HepG2 (cell line): Measurements from ENCODE around the gene HBA2. TPM values are rescaled to one million over a fixed set of nuclear protein-coding genes. Genes with fewer than 3 reads are reported as not detected.
"Not testable (repeated sequence)": the region's sequence is repeated elsewhere in the genome, so short reads cannot be mapped to it uniquely, and the experiment has no call there.

Experiments used
- ATAC-seq: fragments of 200-7000 bp; cut with Tn5 transposase; 3 replicates; pipeline ENCODE4 v1.9.1; 2020; ENCODE audit warnings: mild to moderate bottlenecking, moderate library complexity
- BruUV-seq: library from RNA; stranded (reverse); fragments of 400-500 nt; replicated peaks from 2 replicates; lab custom pipeline; 2021; lab: Mats Ljungman, UMichigan
- CTCF ChIA-PET: fragments of 300-600 bp; formaldehyde crosslinking; extraction: SDS; loops from one replicate; lab custom pipeline; 2021; ENCODE audit warnings: low total read pairs, inconsistent platforms, low intra/inter-chr PET ratio; lab: Yijun Ruan, JAX
- POLR2A ChIA-PET: fragments of 350-600 bp; sonication (Branson Sonifier 250); formaldehyde crosslinking; loops from one replicate; lab custom pipeline; 2020; ENCODE audit warnings: antibody characterized with exemption, inconsistent platforms; lab: Yijun Ruan, JAX
- DNase-seq: peaks from one replicate; pipeline ENCODE4 v3.0.0-alpha.2; 2015; ENCODE audit warnings: low spot score
- FAIRE-seq: peaks from 3 replicates; lab custom pipeline; 2011; peaks lifted over from hg19 to GRCh38; lab: Jason Lieb, UNC
- H2AFZ ChIP-seq: one replicate; pipeline ENCODE4 v1.6.1; 2011; ENCODE audit warnings: low read length, inconsistent platforms
- H3K27ac ChIP-seq: fragments of 300-600 bp; 3 replicates; pipeline ENCODE4 v1.8.0; 2011; ENCODE audit warnings: mixed run types, mild to moderate bottlenecking, mixed read lengths, low read length, inconsistent platforms; ENCODE audit not compliant: insufficient read depth; ENCODE audit errors: extremely low read length
- H3K27me3 ChIP-seq, 2 experiments: fragments of 200-600 bp in 1 of 2; 2 replicates in 1 of 2; 3 replicates in 1 of 2; pipeline versions ENCODE4 v1.6.0 to v1.8.0; 2011; ENCODE audit warnings: low read length in 2 of 2, mild to moderate bottlenecking in 2 of 2, moderate library complexity in 2 of 2, inconsistent platforms in 1 of 2; ENCODE audit not compliant: insufficient read depth in 2 of 2, control insufficient read depth in 1 of 2
- H3K36me3 ChIP-seq, 2 experiments: fragments of 200-600 bp in 1 of 2; replicated peaks in 1 of 2; 2 replicates in 1 of 2; 3 replicates in 1 of 2; pipeline versions ENCODE4 v1.5.1 to v1.8.0; 2011; ENCODE audit warnings: low read length in 2 of 2, inconsistent platforms in 1 of 2; ENCODE audit not compliant: insufficient read depth in 2 of 2, control insufficient read depth in 1 of 2
- H3K4me1 ChIP-seq: 2 replicates; pipeline ENCODE4 v1.5.1; 2012; ENCODE audit warnings: low read length, inconsistent platforms; ENCODE audit not compliant: insufficient read depth
- H3K4me2 ChIP-seq: 2 replicates; pipeline ENCODE4 v1.6.0; 2011; ENCODE audit warnings: low read depth, low read length, inconsistent platforms
- H3K4me3 ChIP-seq, 3 experiments: fragments of 200-600 bp in 1 of 3; sonication (generic), shearing (Covaris generic) in 1 of 3; replicated peaks in 1 of 3; 2 replicates each; pipeline ENCODE4 v1.5.1; 2011 to 2016; ENCODE audit warnings: low read length in 3 of 3, inconsistent platforms in 2 of 3, low read depth in 2 of 3, mild to moderate bottlenecking in 2 of 3, control low read depth in 1 of 3, mixed read lengths in 1 of 3; ENCODE audit not compliant: insufficient read depth in 1 of 3
- H3K79me2 ChIP-seq: one replicate; pipeline ENCODE4 v1.6.1; 2011; ENCODE audit warnings: low read length, inconsistent platforms; ENCODE audit not compliant: insufficient read depth
- H3K9ac ChIP-seq: 2 replicates; pipeline ENCODE4 v1.6.0; 2011; ENCODE audit warnings: mild to moderate bottlenecking, low read depth, low read length, inconsistent platforms; ENCODE audit not compliant: insufficient read depth
- H3K9me3 ChIP-seq: 2 replicates; pipeline ENCODE4 v1.5.1; 2012; ENCODE audit warnings: mild to moderate bottlenecking, low read length
- H4K20me1 ChIP-seq: 2 replicates; pipeline ENCODE4 v1.6.0; 2011; ENCODE audit warnings: inconsistent platforms, mild to moderate bottlenecking, low read length, moderate library complexity; ENCODE audit not compliant: insufficient read depth
- ELK4 ChIP-seq: sonication (generic); formaldehyde crosslinking; IDR thresholded peaks from 2 replicates; pipeline ENCODE4 v1.9.0; 2021; ENCODE audit warnings: missing genetic modification reagents, borderline replicate concordance
- HNF4G ChIP-seq, 2 experiments: sonication (generic) in 1 of 2; formaldehyde crosslinking in 1 of 2; IDR thresholded peaks; 2 replicates each; pipeline versions ENCODE4 v1.4.0 to v1.6.1; 2011 to 2020; ENCODE audit warnings: borderline replicate concordance in 2 of 2, low read depth in 2 of 2, mild to moderate bottlenecking in 2 of 2, low read length in 1 of 2, missing genetic modification reagents in 1 of 2, moderate library complexity in 1 of 2
- ISX ChIP-seq: sonication (generic); formaldehyde crosslinking; conservative IDR thresholded peaks from 2 replicates; pipeline ENCODE4 v1.5.0; 2020; ENCODE audit warnings: missing genetic modification reagents
- KDM2A ChIP-seq: sonication (generic); formaldehyde crosslinking; IDR thresholded peaks from 2 replicates; pipeline ENCODE4 v1.4.0; 2020; ENCODE audit warnings: low read depth, missing genetic modification reagents, borderline replicate concordance
- NFE2L1 ChIP-seq: sonication (generic); formaldehyde crosslinking; IDR thresholded peaks from 2 replicates; pipeline ENCODE4 v1.4.0; 2020; ENCODE audit warnings: missing genetic modification reagents, mild to moderate bottlenecking, borderline replicate concordance
- NFYC ChIP-seq: IDR thresholded peaks from 2 replicates; pipeline ENCODE4 v1.6.1; 2016; ENCODE audit warnings: missing genetic modification reagents, missing compliant biosample characterization
- THAP8 ChIP-seq: sonication (generic); formaldehyde crosslinking; IDR thresholded peaks from 2 replicates; pipeline ENCODE4 v1.5.1; 2020; ENCODE audit warnings: missing genetic modification reagents, mild to moderate bottlenecking, borderline replicate concordance
- ZNF12 ChIP-seq: sonication (generic); formaldehyde crosslinking; IDR thresholded peaks from 2 replicates; pipeline ENCODE4 v1.5.0; 2020; ENCODE audit warnings: missing genetic modification reagents
- ZNF770 ChIP-seq: sonication (generic); formaldehyde crosslinking; IDR thresholded peaks from 2 replicates; pipeline ENCODE4 v1.5.0; 2020; ENCODE audit warnings: mild to moderate bottlenecking, missing genetic modification reagents
- WGBS: methylation state at CpG from one replicate; pipeline ENCODE4 v1.1.6; 2017; ENCODE audit warnings: low lambda C conversion rate; 5-methylcytosine and 5-hydroxymethylcytosine counted together
- in situ Hi-C: cut with HindIII; loops from 2 replicates; pipeline ENCODE4 v1.10.0; 2017; ENCODE audit warnings: low pct_unique_long_range_greater_than_20kb; ENCODE audit not compliant: extremely low pct_ligation_motif_present
- intact Hi-C: fragments of 100-400 bp; cut with micrococcal nuclease; formaldehyde crosslinking; loops from one replicate; pipeline ENCODE4 v1.10.0; 2022; ENCODE audit not compliant: unreplicated experiment
- polyA plus RNA-seq, 8 experiments: library from polyadenylated mRNA; depleted of rRNA in 3 of 8; stranded (reverse) in 7 of 8; unstranded in 1 of 8; fragments of >200 nt; fragmentation: Illumina TruSeq in 4 of 8; extraction: Trizol in 4 of 8; gene quantifications; 2 replicates each; pipeline versions ENCODE4 v1.2.1 to v1.2.3, GENCODE V29; 2011 to 2016; ENCODE audit warnings: low read depth in 4 of 8, missing spikeins in 1 of 8, mixed read lengths in 1 of 8; ENCODE audit not compliant: insufficient read depth in 1 of 8
- total RNA-seq, 5 experiments: library from RNA; depleted of rRNA; stranded (reverse); fragments of >200 nt; fragmentation: Illumina TruSeq; extraction: Trizol; gene quantifications; 2 replicates each; pipeline ENCODE4 v1.2.3, GENCODE V29; 2016; ENCODE audit warnings: low read depth in 1 of 5

The HBA2 gene
- total and polyA plus RNA-seq, 2 of the 13 experiments (the other 11 are each of a cell fraction or from before 2014, with no cell fraction given), result not detected

- no peak for DNase-seq
- H3K9ac ChIP-seq, result no peak overlapping the region
- no peaks in the 10 kb centered on the region for H3K79me2 ChIP-seq
- ATAC-seq, result no peak
- POLR2A ChIA-PET, result no interaction called here
- peaks cover 0 to 21% of the 10 kb centered on the region in 2 experiments; a peak in 4 of 5 replicates for H3K27me3 ChIP-seq
- in situ Hi-C loops, result no loop called here
- TF ChIP-seq NFYC (CRISPR knock-in tag), result no peak
- TF ChIP-seq THAP8 (CRISPR knock-in tag), result no peak
- no peak for TF ChIP-seq KDM2A (CRISPR knock-in tag)
- no peak for TF ChIP-seq ELK4 (CRISPR knock-in tag)
- no peak for TF ChIP-seq HNF4G (IDR thresholded peaks at IDR 0.05; ENCODE audit: borderline replicate concordance, low read depth, low read length)
- no peak for TF ChIP-seq HNF4G (CRISPR knock-in tag; IDR thresholded peaks at IDR 0.05; ENCODE audit: borderline replicate concordance, low read depth)
- TF ChIP-seq ZNF12 (CRISPR knock-in tag), result no peak
- no peak for TF ChIP-seq ISX (CRISPR knock-in tag)
- no peak for TF ChIP-seq NFE2L1 (CRISPR knock-in tag)
- TF ChIP-seq ZNF770 (CRISPR knock-in tag), result no peak
- TF ChIP-seq, all 625 proteins: peak for 0
- Histone ChIP-seq H2AFZ (no peak overlapping the region), H3K36me3 (no peaks in the 10 kb centered on the region), H3K4me2 (no peak overlapping the region), H3K27ac (no peak overlapping the region), H3K4me1 (peaks cover 15% of the 10 kb centered on the region), H3K4me3 (no peak overlapping the region), H3K9me3 (no peaks in the 10 kb centered on the region), H4K20me1 (0 out of 2 replicates have a peak, but pooled peaks cover 6% of the 10 kb centered on the region)
- FAIRE-seq, result no peak
- 33% methylated on average over 7 of the region's 8 CpGs for WGBS
- CTCF ChIA-PET, result no interaction called here
- no TSS peak for BruUV-seq
- intact Hi-C loops, result no loop called here
Observed at GRCh38 chr16:175011-175949, 2.6 kb downstream of the HBA2 start.

- WGBS, result no CpG with 5 or more reads among the region's 39 CpGs
Observed at GRCh38 chr16:176006-176405, 3.3 kb downstream of the HBA2 start.

More at GRCh38 chr16:176006-176405, 3.3 kb downstream of the HBA2 start:
- H3K4me3 ChIP-seq, H3K9me3 ChIP-seq, FAIRE-seq, H3K27ac ChIP-seq, H3K9ac ChIP-seq, H4K20me1 ChIP-seq, in situ Hi-C loops, H2AFZ ChIP-seq, DNase-seq, ATAC-seq, CTCF ChIA-PET, H3K4me2 ChIP-seq, BruUV-seq, H3K79me2 ChIP-seq, intact Hi-C loops, H3K36me3 ChIP-seq, POLR2A ChIA-PET: not testable (repeated sequence)
- Histone ChIP-seq H3K4me1 (peaks cover 21% of the 10 kb centered on the region), H3K27me3 (peaks cover 0 to 18% of the 10 kb centered on the region in 2 experiments; a peak in 4 of 5 replicates)
